NCI-H2107 treated with DMSO at 0.1 percent for 48 hours (cell line): ENCODE results near the gene TAF1A.
A peak's percentile ranks its signal among the peaks of the same experiment; 100 is the strongest.
"Not testable (repeated sequence)": the region's sequence is repeated elsewhere in the genome, so short reads cannot be mapped to it uniquely, and the experiment has no call there.

Source experiments
- DNase-seq: peaks from one replicate; lab custom pipeline; 2025; ENCODE audit not compliant: unreplicated experiment; lab: John Stamatoyannopoulos, UW

The TAF1A gene

GRCh38 chr1:222589462-222590302 is at the start of gene TAF1A:
Gene TAF1A, minus strand, starts transcription at chr1:222589933.
- DNase-seq: peak; percentile 86

GRCh38 chr1:222634180-222635013 is 44.7 kb upstream of the TAF1A start:
- DNase-seq: peak; percentile 91

- DNase-seq: no peak
Measured at GRCh38 chr1:222632749-222633148, 43.0 kb upstream of the TAF1A start.

- DNase-seq: no peak
Measured at GRCh38 chr1:222631611-222632208, 42.0 kb upstream of the TAF1A start.

- no peak for DNase-seq
Measured at GRCh38 chr1:222629921-222630535, 40.3 kb upstream of the TAF1A start.

GRCh38 chr1:222627232-222627631 is 37.5 kb upstream of the TAF1A start:
- DNase-seq: no peak

- no peak for DNase-seq
Measured at GRCh38 chr1:222624214-222624613, 34.5 kb upstream of the TAF1A start.

GRCh38 chr1:222623458-222623857 is 33.7 kb upstream of the TAF1A start:
- DNase-seq: no peak

- DNase-seq: no peak
Measured at GRCh38 chr1:222622765-222623164, 33.0 kb upstream of the TAF1A start.

- no peak for DNase-seq
Measured at GRCh38 chr1:222620566-222620965, 30.8 kb upstream of the TAF1A start.

GRCh38 chr1:222618880-222619596 is 29.3 kb upstream of the TAF1A start:
- DNase-seq: peak; percentile 9

GRCh38 chr1:222618001-222618879 is 28.5 kb upstream of the TAF1A start, which contains the start of gene MIA3:
Gene MIA3, plus strand, starts transcription at chr1:222618097. Its CDS starts 14 bp downstream, at chr1:222618111.
- DNase-seq: peak; percentile 25

- DNase-seq: peak; percentile 83
Measured at GRCh38 chr1:222617367-222617951, 27.7 kb upstream of the TAF1A start.

- no peak for DNase-seq
Measured at GRCh38 chr1:222616525-222616924, 26.8 kb upstream of the TAF1A start.

GRCh38 chr1:222613627-222614026 is 23.9 kb upstream of the TAF1A start:
- DNase-seq: no peak

- DNase-seq: no peak
Measured at GRCh38 chr1:222610728-222611127, 21.0 kb upstream of the TAF1A start.

- not testable (repeated sequence) for DNase-seq
Measured at GRCh38 chr1:222609111-222609510, 19.4 kb upstream of the TAF1A start.

GRCh38 chr1:222606757-222607156 is 17.0 kb upstream of the TAF1A start:
- no peak for DNase-seq

- no peak for DNase-seq
Measured at GRCh38 chr1:222601257-222601656, 11.5 kb upstream of the TAF1A start.
